IMR-90 (cell line): ENCODE results near the gene PCNP. TPM values are rescaled to one million over a fixed set of nuclear protein-coding genes. Genes with fewer than 3 reads are reported as not detected.

Source experiments
- ATAC-seq: fragments of 200-7000 bp; cut with Tn5 transposase; 2 replicates; pipeline ENCODE4 v1.9.1; 2020; ENCODE audit warnings: low read depth, mild to moderate bottlenecking, moderate library complexity
- BruUV-seq: library from RNA; stranded (reverse); fragments of 400-500 nt; replicated peaks from 2 replicates; lab custom pipeline; 2021; lab: Mats Ljungman, UMichigan
- CTCF ChIA-PET: fragments of 300-600 bp; formaldehyde crosslinking; extraction: SDS; loops from one replicate; lab custom pipeline; 2021; ENCODE audit warnings: antibody characterized with exemption; lab: Yijun Ruan, JAX
- POLR2A ChIA-PET: fragments of 300-600 bp; sonication (Branson Sonifier 250); formaldehyde crosslinking; loops from one replicate; lab custom pipeline; 2022; ENCODE audit warnings: antibody characterized with exemption; ENCODE audit not compliant: unreplicated experiment; lab: Charles Lee
- DNase-seq: peaks from one replicate; pipeline ENCODE4 v3.0.0; 2013
- H2AFZ ChIP-seq: replicated peaks from 2 replicates; pipeline ENCODE3; 2013; ENCODE audit warnings: low read length, mild to moderate bottlenecking; ENCODE audit not compliant: poor library complexity
- H2AK5ac ChIP-seq: 2 replicates; pipeline ENCODE4 v1.6.1; 2013; ENCODE audit warnings: low read depth, low read length, inconsistent platforms
- H2AK9ac ChIP-seq: replicated peaks from 2 replicates; pipeline ENCODE3; 2013; ENCODE audit warnings: mild to moderate bottlenecking, low read depth, low read length, moderate library complexity; ENCODE audit not compliant: poor library complexity
- H2BK120ac ChIP-seq: 2 replicates; pipeline ENCODE4 v1.6.1; 2013; ENCODE audit warnings: low read depth, low read length, inconsistent platforms
- H2BK15ac ChIP-seq: 3 replicates; pipeline ENCODE4 v1.6.1; 2013; ENCODE audit warnings: low read depth, low read length, inconsistent platforms
- H2BK20ac ChIP-seq: 2 replicates; pipeline ENCODE4 v1.6.1; 2013; ENCODE audit warnings: low read depth, mild to moderate bottlenecking, inconsistent platforms, low read length, moderate library complexity
- H2BK5ac ChIP-seq: 2 replicates; pipeline ENCODE4 v1.6.1; 2013; ENCODE audit warnings: mild to moderate bottlenecking, low read depth, low read length, inconsistent platforms; ENCODE audit not compliant: poor library complexity, severe bottlenecking
- H3K14ac ChIP-seq: replicated peaks from 2 replicates; pipeline ENCODE4 v1.6.1; 2013; ENCODE audit warnings: low read depth, low read length, inconsistent platforms
- H3K18ac ChIP-seq: 2 replicates; pipeline ENCODE4 v1.6.1; 2013; ENCODE audit warnings: low read depth, low read length, control low read depth
- H3K23ac ChIP-seq: 2 replicates; pipeline ENCODE4 v1.6.1; 2013; ENCODE audit warnings: low read depth, low read length, inconsistent platforms
- H3K27ac ChIP-seq: 2 replicates; pipeline ENCODE4 v1.5.1; 2013; ENCODE audit warnings: mild to moderate bottlenecking, control low read depth, low read length; ENCODE audit not compliant: insufficient read depth
- H3K27me3 ChIP-seq: 2 replicates; pipeline ENCODE4 v1.6.1; 2013; ENCODE audit warnings: low read length; ENCODE audit not compliant: control insufficient read depth, insufficient read depth
- H3K36me3 ChIP-seq: 2 replicates; pipeline ENCODE4 v1.6.1; 2013; ENCODE audit warnings: low read length, mixed read lengths; ENCODE audit not compliant: control insufficient read depth, insufficient read depth
- H3K4ac ChIP-seq: 2 replicates; pipeline ENCODE4 v1.6.1; 2013; ENCODE audit warnings: low read depth, low read length, inconsistent platforms
- H3K4me1 ChIP-seq: 2 replicates; pipeline ENCODE4 v1.6.1; 2013; ENCODE audit warnings: low read length, mixed read lengths; ENCODE audit not compliant: control insufficient read depth, insufficient read depth
- H3K4me2 ChIP-seq: 2 replicates; pipeline ENCODE4 v1.6.1; 2013; ENCODE audit warnings: low read depth, mild to moderate bottlenecking, control low read depth, low read length, moderate library complexity
- H3K4me3 ChIP-seq: 2 replicates; pipeline ENCODE4 v1.5.1; 2013; ENCODE audit warnings: low read depth, mild to moderate bottlenecking, control low read depth, low read length, moderate library complexity; ENCODE audit not compliant: insufficient read depth
- H3K56ac ChIP-seq: 2 replicates; pipeline ENCODE4 v1.6.1; 2013; ENCODE audit warnings: low read length, inconsistent platforms; ENCODE audit not compliant: insufficient read depth; ENCODE audit errors: extremely low read depth
- H3K79me1 ChIP-seq, 2 experiments: 2 replicates each; pipeline ENCODE4 v1.6.1; 2013; ENCODE audit warnings: low read length in 2 of 2, inconsistent platforms in 1 of 2, low read depth in 1 of 2
- H3K9ac ChIP-seq: 2 replicates; pipeline ENCODE4 v1.6.1; 2013; ENCODE audit warnings: low read depth, low read length, control low read depth
- H3K9me1 ChIP-seq: 2 replicates; pipeline ENCODE4 v1.6.1; 2013; ENCODE audit warnings: low read length, inconsistent platforms; ENCODE audit not compliant: insufficient read depth
- H3K9me3 ChIP-seq: 2 replicates; pipeline ENCODE4 v1.6.1; 2013; ENCODE audit warnings: low read length; ENCODE audit not compliant: control insufficient read depth, insufficient read depth
- H4K20me1 ChIP-seq: 2 replicates; pipeline ENCODE4 v1.6.1; 2013; ENCODE audit warnings: low read length, inconsistent platforms; ENCODE audit not compliant: insufficient read depth
- H4K5ac ChIP-seq: 2 replicates; pipeline ENCODE4 v1.6.1; 2013; ENCODE audit warnings: mild to moderate bottlenecking, low read depth, low read length, control low read depth
- H4K8ac ChIP-seq, 2 experiments: 2 replicates each; pipeline ENCODE4 v1.6.1; 2013; ENCODE audit warnings: low read depth in 2 of 2, low read length in 2 of 2, control low read depth in 1 of 2, inconsistent platforms in 1 of 2
- H4K91ac ChIP-seq: 2 replicates; pipeline ENCODE4 v1.6.1; 2013; ENCODE audit warnings: low read depth, low read length, inconsistent platforms; ENCODE audit not compliant: insufficient read depth
- FOS ChIP-seq: fragments of 150-350 bp; IDR thresholded peaks from 2 replicates; pipeline ENCODE4 v1.6.1; 2016; ENCODE audit warnings: low read depth, low read length
- MAZ ChIP-seq: IDR thresholded peaks from 2 replicates; pipeline ENCODE4 v1.6.1; 2012; ENCODE audit warnings: low read depth, mild to moderate bottlenecking, low read length, improper control_type of control experiment, moderate library complexity, borderline replicate concordance
- MXI1 ChIP-seq: IDR thresholded peaks from 2 replicates; pipeline ENCODE4 v1.6.1; 2012; ENCODE audit warnings: low read depth, mild to moderate bottlenecking, low read length, moderate library complexity, borderline replicate concordance
- WGBS, 2 experiments: methylation state at CpG; one replicate each; pipeline versions ENCODE4 v1.1.5 to v1.1.7; 2013; ENCODE audit warnings: missing lambda C conversion rate in 2 of 2; ENCODE audit not compliant: insufficient read length in 1 of 2; ENCODE audit errors: extremely low coverage in 2 of 2; 5-methylcytosine and 5-hydroxymethylcytosine counted together
- dilution Hi-C: fragments of 300-500 bp; cut with HindIII; formaldehyde crosslinking; loops from one replicate; pipeline ENCODE4 v1.14.3; 2018; ENCODE audit warnings: low sequenced_read_pairs; ENCODE audit not compliant: unreplicated experiment
- in situ Hi-C: fragments of 300-500 bp; cut with MboI; formaldehyde crosslinking; loops from 3 replicates; pipeline ENCODE4 v1.14.3; 2019; ENCODE audit warnings: low sequenced_read_pairs, inconsistent platforms, mixed read lengths
- intact Hi-C: fragments of 100-400 bp; cut with micrococcal nuclease; formaldehyde crosslinking; loops from 2 replicates; pipeline ENCODE4 v1.10.0; 2022
- polyA plus RNA-seq, 3 experiments: library from polyadenylated mRNA; depleted of rRNA; stranded (reverse); fragments of >200 nt; gene quantifications; 2 replicates each; pipeline ENCODE4 v1.2.3, GENCODE V29; 2012; ENCODE audit warnings: low replicate concordance in 1 of 3
- total RNA-seq: library from RNA; depleted of rRNA; stranded (reverse); fragments of >200 nt; gene quantifications from 2 replicates; pipeline ENCODE4 v1.2.3, GENCODE V29; 2012

PCNP gene
- total and polyA plus RNA-seq, 2 of the 4 experiments (the other 2 are of a cell fraction): 34.6 to 53.2 TPM

- Histone ChIP-seq H3K79me1 (peaks cover 19 to 21% of the 10 kb centered on the region in 2 experiments), H3K27ac (no peak overlapping the region), H3K9me1 (no peaks in the 10 kb centered on the region; the same call in 1 of the 2 replicates), H2BK20ac (no peak overlapping the region), H3K27me3 (no peaks in the 10 kb centered on the region), H3K36me3 (peaks cover 29% of the 10 kb centered on the region), H2BK15ac (no peak overlapping the region), H3K18ac (no peak overlapping the region), H3K9me3 (no peaks in the 10 kb centered on the region), H3K9ac (no peak overlapping the region), H3K14ac (no peak overlapping the region), H3K4me2 (no peak overlapping the region), H3K23ac (no peak overlapping the region), H4K91ac (no peak overlapping the region), H4K5ac (no peak overlapping the region), H3K4me3 (no peak overlapping the region), H4K20me1 (peaks cover 2% of the 10 kb centered on the region; the same call in 1 of the 2 replicates), H4K8ac (no peak overlapping the region), H2AK9ac (no peak overlapping the region), H2AK5ac (no peak overlapping the region), H3K4ac (no peak overlapping the region), H3K4me1 (no peaks in the 10 kb centered on the region), H3K56ac (no peak overlapping the region; the same call in 1 of the 2 replicates), H2BK120ac (no peak overlapping the region), H2AFZ (no peak overlapping the region), H2BK5ac (no peak overlapping the region)
- intact Hi-C loops (no loop called here), dilution Hi-C loops (no loop called here), in situ Hi-C loops (no loop called here)
- ChIA-PET CTCF (no interaction called here), POLR2A (no interaction called here)
- WGBS, 2 experiments: 100% methylated on average over 1 of the region's 3 CpGs; no CpG with 5 or more reads in 1 of the 2 experiments
- ATAC-seq: no peak
- no TSS peak for BruUV-seq
- no peak for TF ChIP-seq MXI1
- no peak for TF ChIP-seq MAZ
- TF ChIP-seq FOS: no peak
- no peak for DNase-seq
Measured at GRCh38 chr3:101591071-101591470, 17.1 kb downstream of the PCNP start.
